TTC549 (cell line): ENCODE measurements around the gene TRIM38.
"Not testable (repeated sequence)": the region's sequence is repeated elsewhere in the genome, so short reads cannot be mapped to it uniquely, and the experiment has no call there.

Source experiments
- FAIRE-seq: peaks from 2 replicates; lab custom pipeline; 2012; peaks lifted over from hg19 to GRCh38; lab: Jason Lieb, UNC

Gene TRIM38

DNA sequence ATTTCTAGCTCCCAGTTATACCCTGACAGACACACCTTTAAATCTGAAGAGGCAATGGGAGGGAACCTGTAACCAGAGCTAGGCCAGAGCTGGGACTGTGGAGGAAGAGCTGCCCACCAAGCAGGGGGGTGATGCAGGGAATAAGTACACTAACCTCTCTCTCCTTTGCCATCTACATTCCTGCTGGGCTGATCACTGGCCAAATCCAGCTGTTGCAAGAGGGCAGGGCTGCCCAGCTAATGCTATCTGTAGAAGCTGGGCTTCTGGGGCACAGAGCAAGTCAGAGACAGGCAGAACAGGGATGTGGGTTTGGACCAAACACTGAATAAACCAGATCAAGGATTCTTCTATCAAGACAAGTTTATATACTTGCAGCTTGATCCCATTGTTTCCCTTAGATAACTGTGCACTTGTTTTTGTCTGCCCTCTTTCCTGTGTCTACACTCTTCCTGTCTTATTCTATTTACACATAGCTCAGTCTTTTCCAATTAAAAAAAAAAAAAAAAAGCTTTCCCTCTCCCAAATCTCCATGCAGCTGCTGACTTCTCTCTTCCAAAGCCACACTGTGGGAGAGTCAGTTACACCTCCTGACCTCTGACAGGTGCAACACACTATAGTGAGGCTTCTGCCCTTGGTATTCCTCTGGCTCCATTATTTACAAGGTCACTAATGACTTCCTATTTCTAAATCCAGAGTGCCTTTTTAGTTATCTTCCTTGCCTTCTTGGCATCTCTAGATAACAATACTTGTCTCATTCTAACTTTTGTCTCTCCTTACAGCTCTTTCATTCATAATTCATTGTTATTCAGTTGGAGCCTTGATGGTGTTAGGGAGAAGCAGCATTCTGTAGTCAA, 43.7 kb downstream of the TRIM38 start:
- FAIRE-seq, result no peak

DNA sequence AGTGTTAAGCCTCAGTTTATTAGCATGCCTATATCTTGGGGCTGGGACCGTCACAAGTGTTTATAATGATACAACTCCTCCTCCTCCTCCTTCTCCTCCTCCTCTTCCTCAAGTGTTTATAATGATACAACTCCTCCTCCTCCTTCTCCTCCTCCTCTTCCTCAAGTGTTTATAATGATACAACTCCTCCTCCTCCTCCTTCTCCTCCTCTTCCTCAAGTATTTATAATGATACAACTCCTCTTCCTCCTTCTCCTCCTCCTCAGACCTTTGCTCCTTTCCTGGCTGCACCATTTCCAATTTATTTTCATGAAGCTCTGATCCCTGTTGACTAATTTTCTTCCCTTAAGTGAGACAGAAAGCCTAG, 44.3 kb downstream of the TRIM38 start:
- not testable (repeated sequence) for FAIRE-seq

DNA sequence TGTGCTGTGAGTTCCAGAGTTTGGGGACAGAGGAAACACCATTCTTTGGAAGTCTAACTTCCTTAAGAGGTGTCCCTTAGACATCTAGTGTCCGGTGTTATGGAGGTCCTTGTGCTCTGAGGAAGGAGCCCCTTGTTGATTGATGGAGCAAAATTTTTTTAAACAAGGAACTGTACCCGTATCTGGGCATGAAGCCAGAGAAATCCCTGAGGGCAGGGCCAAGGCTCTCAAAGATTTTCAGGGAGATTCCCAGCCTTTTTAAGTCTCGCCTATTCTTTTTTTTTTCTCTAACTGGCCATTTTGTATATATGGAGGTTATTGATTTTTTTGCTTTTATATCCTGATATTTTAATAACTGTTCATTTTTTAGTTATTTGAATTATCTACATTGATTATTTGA, 45.9 kb downstream of the TRIM38 start:
- FAIRE-seq, result no peak

DNA sequence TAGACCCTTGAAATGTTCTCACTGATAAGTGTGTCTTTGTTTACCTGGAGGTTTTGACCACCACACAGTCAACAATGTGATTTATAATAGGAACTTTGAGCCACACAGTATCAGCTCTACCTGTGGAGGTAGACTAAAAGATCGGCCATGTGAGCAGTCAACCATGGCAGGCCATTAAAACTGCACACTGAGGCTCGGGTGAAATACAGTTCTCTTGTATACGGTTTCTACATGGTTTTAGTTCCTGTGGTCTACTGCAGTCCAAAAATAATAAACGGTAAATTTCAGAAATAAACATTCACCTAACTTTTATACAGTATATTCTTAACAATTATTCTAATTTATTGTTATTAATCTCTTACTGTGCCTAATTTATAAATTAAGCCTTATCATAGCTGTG, 47.2 kb downstream of the TRIM38 start:
- FAIRE-seq, result no peak

DNA sequence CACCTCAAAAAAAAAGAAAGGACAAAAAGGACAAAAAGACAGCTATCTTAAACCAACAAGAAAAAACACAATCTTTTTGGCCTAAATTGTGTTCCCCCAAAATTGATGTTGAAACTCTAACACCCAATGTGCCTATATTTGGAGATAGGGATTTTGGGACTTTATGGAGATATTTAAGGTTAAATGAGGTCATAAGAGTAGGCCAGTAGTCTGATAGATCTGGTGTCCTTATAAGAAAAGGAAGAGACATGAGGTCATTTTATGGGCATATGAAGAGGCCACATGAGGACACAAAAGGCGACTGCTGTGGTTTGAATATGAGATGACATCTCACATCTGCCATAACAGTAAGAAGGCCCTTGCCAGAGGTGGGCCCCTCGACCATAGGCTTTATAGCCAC, 49.5 kb downstream of the TRIM38 start:
- FAIRE-seq, result no peak

DNA sequence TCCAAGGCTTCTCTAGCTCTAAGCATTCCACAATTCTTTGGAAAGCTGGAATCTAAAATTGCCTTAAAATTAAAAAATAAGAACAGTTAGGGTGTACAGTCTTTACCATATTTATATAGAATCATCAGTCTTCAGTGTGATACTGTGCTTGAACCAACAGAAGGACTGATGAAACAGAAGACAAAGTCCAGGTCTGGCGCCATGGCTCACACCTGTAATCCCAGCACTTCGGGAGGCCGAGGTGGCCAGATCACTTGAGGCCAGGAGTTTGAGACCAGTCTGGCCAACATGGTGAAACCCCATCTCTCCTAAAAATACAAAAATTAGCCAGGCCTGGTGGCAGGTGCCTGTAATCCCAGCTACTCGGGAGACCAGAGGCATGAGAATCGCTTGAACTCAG, 51.8 kb downstream of the TRIM38 start:
- FAIRE-seq, result not testable (repeated sequence)

DNA sequence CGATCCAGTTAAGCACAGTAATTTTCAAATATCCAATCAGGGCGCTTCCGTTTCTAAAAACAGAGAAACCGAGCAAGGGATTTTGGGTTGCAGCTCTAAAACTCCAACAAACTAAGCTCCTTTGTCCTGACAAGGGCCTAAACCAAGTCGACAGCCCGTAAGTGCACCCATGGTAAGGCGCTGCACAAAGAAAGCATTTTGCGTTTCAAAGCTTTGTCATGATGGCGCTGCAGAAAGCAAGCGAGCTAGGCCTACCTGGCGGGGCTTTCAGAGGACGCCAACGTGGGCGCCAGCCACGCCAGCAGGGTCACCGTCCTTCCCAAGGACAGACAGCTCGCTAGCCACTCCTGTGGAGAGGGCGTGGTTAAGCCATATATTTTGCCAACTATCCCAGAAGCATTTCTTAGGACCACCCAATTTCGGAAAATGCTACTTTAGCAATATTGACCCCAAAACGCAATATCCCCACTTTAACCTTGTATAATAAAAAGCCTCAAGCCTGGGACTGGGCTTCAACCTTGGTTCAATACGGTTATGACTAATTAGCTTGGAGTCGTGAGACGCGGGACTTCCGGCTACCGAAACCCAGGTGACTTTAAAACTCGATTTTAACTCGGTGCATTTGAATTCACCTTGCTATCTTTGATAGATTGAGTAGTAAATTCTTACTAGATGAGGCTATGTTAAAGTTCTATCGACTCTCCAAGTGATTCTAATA, 53.8 kb downstream of the TRIM38 start:
- FAIRE-seq, result no peak

DNA sequence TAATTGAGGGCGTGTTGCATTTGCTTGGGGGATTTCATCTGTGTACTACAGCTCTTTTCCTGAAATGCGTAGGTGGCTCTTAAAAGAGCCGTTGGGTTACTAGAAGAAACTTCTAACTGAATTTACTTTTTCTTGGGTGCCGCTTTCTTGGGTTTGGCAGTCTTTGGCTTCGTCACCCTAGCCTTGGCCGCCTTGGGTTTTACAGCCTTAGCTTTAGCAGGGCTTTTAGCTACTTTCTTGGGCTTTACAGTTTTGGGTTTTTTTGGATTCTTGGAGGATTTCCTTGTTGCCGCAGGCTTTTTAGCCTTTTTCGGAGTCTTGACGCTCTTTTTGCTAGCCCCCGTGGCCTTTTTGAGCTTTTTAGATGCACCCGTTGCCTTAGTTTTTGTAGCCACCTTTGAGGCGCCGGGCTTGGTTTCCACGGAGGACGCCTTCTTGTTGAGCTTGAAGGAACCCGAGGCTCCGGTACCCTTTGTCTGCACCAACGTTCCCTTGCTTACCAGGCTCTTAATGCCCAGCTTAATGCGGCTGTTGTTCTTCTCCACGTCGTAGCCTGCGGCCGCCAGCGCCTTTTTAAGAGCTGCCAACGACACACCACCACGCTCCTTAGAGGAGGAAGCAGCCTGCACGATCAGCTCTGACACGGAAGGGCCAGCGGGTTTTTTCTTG, 54.5 kb downstream of the TRIM38 start:
- no peak for FAIRE-seq

DNA sequence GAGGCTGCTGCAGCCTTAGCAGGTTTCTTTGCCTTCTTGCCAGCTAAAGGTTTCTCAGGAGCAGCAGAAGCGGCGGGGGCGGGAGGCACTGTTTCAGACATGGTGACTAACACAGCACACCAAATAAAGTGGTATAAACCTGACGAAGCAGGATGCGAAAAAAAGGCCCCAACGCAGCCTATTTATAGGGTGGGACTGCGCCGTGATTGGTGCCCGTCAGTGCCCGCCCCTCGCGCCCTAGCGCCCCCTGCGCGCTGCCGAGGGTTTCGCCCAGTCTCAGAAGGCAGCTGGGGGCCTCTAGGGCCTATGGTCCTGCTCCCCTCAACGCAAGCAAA, 55.0 kb downstream of the TRIM38 start:
- FAIRE-seq, result no peak

DNA sequence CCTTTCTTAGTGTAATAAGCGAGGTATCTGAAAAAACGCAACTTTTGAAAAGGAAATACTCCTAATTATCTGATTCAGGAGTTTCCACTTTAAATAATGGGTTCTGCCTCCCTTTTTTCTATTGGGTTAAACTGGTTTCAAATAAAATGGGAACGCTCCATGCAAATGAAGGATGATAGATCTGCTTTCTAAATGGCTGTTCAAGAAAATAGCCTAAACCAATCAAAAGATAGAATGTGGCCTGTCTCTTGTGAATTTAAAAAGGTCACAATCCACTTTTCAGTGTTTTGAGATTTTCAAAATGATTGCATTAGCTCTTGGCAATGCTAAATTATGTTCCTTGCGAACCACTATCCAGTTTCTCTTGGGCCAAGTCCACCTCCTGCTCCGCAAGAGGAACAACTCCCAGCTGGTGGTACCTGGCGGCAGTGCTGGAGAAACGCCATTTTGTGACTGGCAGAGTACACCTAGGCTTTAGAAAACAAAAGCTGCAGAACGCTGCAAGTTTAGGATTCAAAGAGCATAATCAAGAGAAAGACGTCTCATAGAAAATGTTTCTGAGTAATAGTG, 56.7 kb downstream of the TRIM38 start:
- FAIRE-seq, result no peak

DNA sequence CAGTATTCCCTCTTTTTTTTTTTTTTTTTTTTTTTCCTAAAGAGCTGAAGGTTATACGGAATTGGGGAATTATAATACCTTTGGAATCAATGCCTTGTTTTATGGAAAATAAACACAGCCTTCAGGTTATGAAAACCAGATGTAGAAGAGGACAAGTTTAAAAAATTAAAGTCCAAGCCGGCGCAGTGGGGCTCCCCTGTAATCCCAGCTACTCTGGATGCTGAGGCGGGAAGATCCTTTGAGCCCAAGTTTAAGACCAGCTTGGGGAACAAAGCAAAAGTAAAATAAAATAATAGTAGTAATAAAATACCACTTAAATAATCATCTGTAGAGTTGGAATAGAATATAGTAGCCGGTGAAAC, 57.3 kb downstream of the TRIM38 start:
- FAIRE-seq, result no peak

DNA sequence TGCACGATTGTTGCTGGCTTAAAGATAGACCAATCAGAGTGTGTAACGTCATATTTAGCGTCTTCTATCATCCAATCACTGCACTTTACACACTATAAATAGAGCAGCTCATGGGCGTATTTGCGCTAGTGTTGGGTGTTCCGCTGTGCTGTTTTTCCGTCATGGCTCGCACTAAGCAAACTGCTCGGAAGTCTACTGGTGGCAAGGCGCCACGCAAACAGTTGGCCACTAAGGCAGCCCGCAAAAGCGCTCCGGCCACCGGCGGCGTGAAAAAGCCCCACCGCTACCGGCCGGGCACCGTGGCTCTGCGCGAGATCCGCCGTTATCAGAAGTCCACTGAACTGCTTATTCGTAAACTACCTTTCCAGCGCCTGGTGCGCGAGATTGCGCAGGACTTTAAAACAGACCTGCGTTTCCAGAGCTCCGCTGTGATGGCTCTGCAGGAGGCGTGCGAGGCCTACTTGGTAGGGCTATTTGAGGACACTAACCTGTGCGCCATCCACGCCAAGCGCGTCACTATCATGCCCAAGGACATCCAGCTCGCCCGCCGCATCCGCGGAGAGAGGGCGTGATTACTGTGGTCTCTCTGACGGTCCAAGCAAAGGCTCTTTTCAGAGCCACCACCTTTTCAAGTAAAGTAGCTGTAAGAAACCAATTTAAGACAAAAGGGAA, 57.9 kb downstream of the TRIM38 start:
- peak; percentile 93 for FAIRE-seq

DNA sequence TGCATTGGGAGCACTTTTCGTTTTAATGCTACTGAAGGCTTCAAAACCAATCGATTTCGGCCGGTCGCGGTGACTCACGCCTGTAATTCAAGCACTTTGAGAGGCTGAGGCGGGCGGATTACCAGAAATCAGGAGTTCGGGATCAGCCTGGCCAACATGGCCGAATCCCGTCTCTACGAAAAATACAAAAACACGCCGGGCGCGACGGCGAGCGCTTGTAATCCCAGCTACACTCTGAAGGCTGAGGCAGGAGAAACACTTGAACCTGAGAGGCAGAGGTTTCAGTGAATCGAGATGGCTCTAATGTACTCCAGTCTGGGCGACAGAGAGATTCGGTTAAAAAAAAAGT, 58.4 kb downstream of the TRIM38 start:
- FAIRE-seq, result no peak

DNA sequence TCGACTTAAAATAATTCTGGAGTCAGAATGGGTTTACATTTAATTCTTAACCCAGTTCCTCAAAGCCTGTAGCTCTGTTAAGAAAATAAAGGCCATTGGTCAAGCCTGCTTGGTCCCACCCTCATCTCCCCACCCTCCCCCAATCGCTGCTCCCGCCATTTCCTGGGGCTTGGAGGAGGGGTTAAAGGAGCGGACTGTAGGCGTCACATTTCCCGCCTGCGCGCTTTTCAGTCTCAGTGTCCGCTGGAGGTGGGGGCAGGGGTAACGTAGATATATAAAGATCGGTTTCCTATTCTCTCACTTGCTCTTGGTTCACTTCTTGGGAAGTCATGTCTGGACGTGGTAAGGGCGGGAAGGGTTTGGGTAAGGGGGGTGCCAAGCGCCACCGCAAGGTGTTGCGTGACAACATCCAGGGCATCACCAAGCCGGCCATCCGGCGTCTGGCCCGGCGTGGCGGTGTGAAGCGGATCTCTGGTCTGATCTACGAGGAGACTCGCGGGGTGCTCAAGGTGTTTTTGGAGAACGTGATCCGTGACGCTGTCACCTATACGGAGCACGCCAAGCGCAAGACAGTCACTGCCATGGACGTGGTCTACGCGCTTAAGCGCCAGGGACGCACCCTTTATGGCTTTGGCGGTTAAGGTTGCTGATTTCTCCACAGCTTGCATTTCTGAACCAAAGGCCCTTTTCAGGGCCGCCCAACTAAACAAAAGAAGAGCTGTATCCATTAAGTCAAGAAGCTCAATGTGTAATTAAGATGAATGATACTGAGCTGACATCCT, 58.9 kb downstream of the TRIM38 start:
- FAIRE-seq, result peak; percentile 60

DNA sequence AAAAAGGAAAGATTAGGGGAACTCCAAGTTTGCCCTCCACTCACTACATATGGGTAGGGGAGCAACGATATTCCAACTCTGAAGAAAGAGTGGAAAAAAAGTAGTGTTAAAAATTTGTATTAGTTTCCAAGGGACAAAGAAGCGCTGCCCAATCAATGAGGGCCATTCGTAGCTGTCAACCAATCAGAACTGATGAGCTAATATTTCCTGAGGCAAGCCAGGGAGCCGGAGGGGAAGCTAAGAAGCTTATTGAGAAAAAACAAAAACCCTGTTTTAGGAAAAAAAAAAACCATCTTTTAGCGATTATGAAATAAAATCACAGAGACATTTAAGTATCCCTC, 59.5 kb downstream of the TRIM38 start:
- FAIRE-seq, result peak; percentile 45

DNA sequence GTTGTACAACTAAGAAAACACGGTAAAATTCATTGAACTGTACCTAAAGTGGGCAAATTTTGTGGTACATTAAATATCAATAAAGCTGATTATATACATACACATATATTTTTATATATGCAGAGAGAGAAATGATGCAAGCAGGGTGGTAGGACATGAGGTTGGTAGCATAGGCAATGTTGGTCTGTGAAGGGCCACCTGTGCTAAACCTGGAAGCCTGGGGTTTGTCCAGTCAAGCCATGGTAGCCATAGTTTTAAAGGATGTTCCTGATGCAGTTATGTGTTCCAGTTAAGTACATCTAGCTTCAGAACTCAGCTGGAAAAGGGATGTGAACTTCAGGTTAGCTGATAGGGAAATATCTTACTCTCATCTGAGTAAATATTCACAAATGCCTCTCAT, 60.1 kb downstream of the TRIM38 start:
- no peak for FAIRE-seq

DNA sequence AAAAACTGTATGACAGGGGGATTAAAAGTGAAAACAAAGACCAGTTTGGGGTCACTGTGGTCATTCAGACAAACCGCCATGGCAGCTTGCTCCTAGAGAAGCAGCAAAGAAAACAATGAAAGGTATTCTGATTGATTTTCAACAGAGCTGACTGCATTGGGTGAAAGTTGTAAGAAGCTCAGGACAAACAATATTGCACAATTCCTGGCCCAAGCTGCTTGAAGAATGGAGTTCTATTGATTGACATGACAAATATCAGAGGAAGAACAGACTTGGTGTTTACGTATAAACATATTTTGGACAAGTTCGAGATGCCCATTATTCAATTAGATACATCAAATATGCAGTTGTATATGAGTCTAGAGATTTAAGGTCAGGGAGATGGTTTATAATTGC, 62.0 kb downstream of the TRIM38 start:
- no peak for FAIRE-seq

DNA sequence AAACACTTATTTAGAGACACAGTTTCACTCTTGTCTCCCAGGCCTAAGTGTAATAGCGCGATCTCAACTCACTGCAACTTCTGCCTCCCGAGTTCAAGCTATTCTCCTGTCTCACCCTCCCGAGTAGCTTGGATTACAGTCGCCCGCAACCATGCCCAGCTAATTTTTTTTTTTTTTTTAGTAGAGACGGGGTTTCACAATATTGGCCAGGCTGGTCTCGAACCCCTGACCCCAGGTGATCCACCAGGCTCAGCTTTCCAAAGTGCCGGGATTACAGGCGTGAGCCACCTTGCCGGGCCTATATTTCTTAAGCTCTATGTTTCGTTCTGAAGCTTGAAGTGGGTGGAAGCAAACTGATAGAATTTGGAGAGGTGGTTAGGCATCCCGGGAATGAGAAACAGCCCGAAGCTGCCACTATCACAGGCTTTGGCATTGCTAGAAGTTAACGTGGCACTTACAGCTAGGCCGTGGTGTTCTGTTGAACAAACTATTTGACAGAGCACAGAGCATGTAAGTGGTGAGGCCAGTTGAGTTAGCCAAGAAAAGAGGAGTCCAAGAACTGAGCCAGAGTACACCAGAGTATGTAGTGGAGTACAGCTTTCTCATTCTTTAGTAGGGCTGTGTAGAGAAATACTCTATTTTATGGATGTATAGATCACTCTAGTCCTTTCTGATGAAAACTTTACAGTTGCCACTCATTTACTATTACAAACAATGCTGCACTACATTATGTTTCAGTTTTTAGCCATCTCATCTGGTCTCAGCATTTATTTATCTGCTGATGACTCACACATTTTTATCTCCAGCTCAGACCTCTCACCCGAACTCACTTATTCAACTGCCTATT, 62.7 kb downstream of the TRIM38 start:
- no peak for FAIRE-seq

DNA sequence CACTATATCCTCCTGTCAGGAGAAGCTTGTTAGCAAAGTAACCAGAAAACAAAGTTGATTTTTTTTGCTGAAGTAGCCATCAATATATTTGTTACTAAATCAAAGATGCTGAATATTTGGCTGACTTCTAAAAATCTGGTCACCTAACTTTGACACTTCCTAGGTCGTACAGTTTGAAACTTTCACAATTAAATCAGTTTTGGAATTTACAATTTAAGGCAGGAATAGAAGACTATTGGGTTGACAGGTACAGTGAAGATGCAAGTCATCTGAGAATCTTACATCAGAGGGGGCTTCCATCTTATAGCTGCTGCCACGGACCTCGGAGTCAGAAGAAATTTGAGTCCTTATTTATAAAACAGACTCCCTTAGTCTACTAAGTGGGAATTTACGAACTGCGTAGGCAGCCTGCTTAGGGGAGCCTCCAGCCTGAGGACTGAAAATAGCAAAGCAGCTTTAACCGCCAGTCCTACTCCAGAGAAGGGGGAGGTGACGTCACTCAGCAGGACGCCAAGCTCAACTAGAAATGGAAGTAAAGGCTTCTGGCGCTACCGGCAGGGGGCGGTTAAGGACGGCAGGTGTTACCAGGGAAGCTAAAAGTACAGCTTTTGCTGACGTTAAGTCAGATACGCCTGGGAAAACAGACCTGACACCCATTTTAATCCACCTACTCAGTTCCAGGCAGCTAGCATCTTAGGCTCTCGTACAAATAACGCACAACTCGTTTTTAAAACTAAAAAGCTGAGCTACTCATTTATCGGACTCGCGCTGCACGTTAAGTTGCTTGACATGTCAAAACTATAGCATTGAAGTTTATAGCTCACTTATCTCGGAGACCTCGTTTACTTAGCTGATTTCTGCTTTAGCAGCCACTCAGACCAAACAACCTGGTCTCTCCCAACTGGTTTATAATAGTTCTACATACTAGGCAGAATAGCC, 63.6 kb downstream of the TRIM38 start:
- FAIRE-seq, result no peak
